A549 (cell line): ENCODE measurements around the gene INPP5F. TPM values are rescaled to one million over a fixed set of nuclear protein-coding genes. Genes with fewer than 3 reads are reported as not detected.

Experiments
- ATAC-seq, 2 experiments: fragments of 200-7000 bp in 1 of 2; fragments of >200 bp in 1 of 2; cut with Nextera tagmentation in 1 of 2; cut with Tn5 transposase in 1 of 2; 3 replicates each; pipeline versions ENCODE4 v1.8.0 to v1.9.1; 2018 to 2020; ENCODE audit warnings: mild to moderate bottlenecking in 1 of 2, moderate library complexity in 1 of 2
- CTCF ChIA-PET: fragments of 300-600 bp; sonication (Branson Sonifier 250); formaldehyde crosslinking; extraction: SDS; loops from one replicate; lab custom pipeline; 2021; ENCODE audit warnings: antibody characterized with exemption, inconsistent platforms; lab: Yijun Ruan, JAX
- POLR2A ChIA-PET: fragments of 350-600 bp; formaldehyde crosslinking; extraction: SDS; loops from one replicate; lab custom pipeline; 2021; ENCODE audit warnings: antibody characterized with exemption, inconsistent platforms; lab: Yijun Ruan, JAX
- DNase-seq, 2 experiments: peaks; one replicate each; pipeline versions ENCODE4 v3.0.0 to v3.0.0-alpha.2; 2011 to 2016; ENCODE audit warnings: low read depth in 1 of 2, low spot score in 1 of 2
- FAIRE-seq: peaks from 2 replicates; lab custom pipeline; 2011; peaks lifted over from hg19 to GRCh38; lab: Jason Lieb, UNC
- H3K27ac ChIP-seq, 2 experiments: fragments of >200 bp; sonication (Bioruptor Twin); formaldehyde crosslinking; 3 replicates each; pipeline ENCODE4 v1.5.1; 2016 to 2017
- H3K4me1 ChIP-seq: fragments of >200 bp; sonication (Bioruptor Twin); formaldehyde crosslinking; 3 replicates; pipeline ENCODE4 v1.6.1; 2016
- H3K4me2 ChIP-seq: fragments of >200 bp; sonication (Bioruptor Twin); formaldehyde crosslinking; 3 replicates; pipeline ENCODE4 v1.6.1; 2016
- H3K4me3 ChIP-seq: fragments of >200 bp; sonication (Bioruptor Twin); formaldehyde crosslinking; 3 replicates; pipeline ENCODE4 v1.5.1; 2016
- H3K9me3 ChIP-seq: fragments of >200 bp; sonication (Bioruptor Twin); formaldehyde crosslinking; 3 replicates; pipeline ENCODE4 v1.6.1; 2016
- CBX2 ChIP-seq: fragments of 200-600 bp; sonication (generic); IDR thresholded peaks from 2 replicates; pipeline ENCODE4 v1.6.1; 2016; ENCODE audit warnings: low read depth, mild to moderate bottlenecking, borderline replicate concordance
- CHD4 ChIP-seq: fragments of 200-600 bp; sonication (generic); IDR thresholded peaks from 2 replicates; pipeline ENCODE4 v1.6.1; 2016; ENCODE audit warnings: antibody characterized with exemption, mild to moderate bottlenecking, borderline replicate concordance
- ESRRA ChIP-seq: fragments of 150-350 bp; IDR thresholded peaks from 2 replicates; pipeline ENCODE4 v1.6.1; 2014; ENCODE audit warnings: mild to moderate bottlenecking, low read length, borderline replicate concordance
- FOSB ChIP-seq: fragments of 250-450 bp; sonication (Bioruptor Pico); IDR thresholded peaks from 2 replicates; pipeline ENCODE4 v1.5.0; 2020; ENCODE audit warnings: mild to moderate bottlenecking, moderate library complexity
- HES2 ChIP-seq: fragments of >200 bp; sonication (Bioruptor Twin); formaldehyde crosslinking; IDR thresholded peaks from 2 replicates; pipeline ENCODE4 v1.6.1; 2016
- HOXA7 ChIP-seq: fragments of 250-450 bp; sonication (Bioruptor Pico); IDR thresholded peaks from 2 replicates; pipeline ENCODE4 v1.5.0; 2020; ENCODE audit warnings: mild to moderate bottlenecking, moderate library complexity
- HOXB13 ChIP-seq: fragments of 250-450 bp; sonication (Bioruptor Pico); IDR thresholded peaks from 2 replicates; pipeline ENCODE4 v1.5.0; 2020; ENCODE audit warnings: low read depth, mild to moderate bottlenecking, moderate library complexity
- JUN ChIP-seq, 2 experiments: fragments of >200 bp; sonication (Bioruptor Twin); formaldehyde crosslinking; IDR thresholded peaks; 2 replicates in 1 of 2; 3 replicates in 1 of 2; pipeline ENCODE4 v1.6.1; 2016 to 2017
- KDM1A ChIP-seq: fragments of 200-600 bp; sonication (generic); IDR thresholded peaks from 2 replicates; pipeline ENCODE4 v1.6.1; 2016; ENCODE audit warnings: low read depth, mild to moderate bottlenecking
- MAFK ChIP-seq: fragments of 450-650 bp; IDR thresholded peaks from 2 replicates; pipeline ENCODE4 v1.6.1; 2014; ENCODE audit not compliant: partially characterized antibody
- MAX ChIP-seq: IDR thresholded peaks from 2 replicates; pipeline ENCODE4 v1.6.1; 2012
- MYC ChIP-seq: IDR thresholded peaks from 2 replicates; pipeline ENCODE4 v1.6.1; 2012; ENCODE audit warnings: mild to moderate bottlenecking, inconsistent platforms, low read length, improper control_type of control experiment, borderline replicate concordance
- NFE2L2 ChIP-seq: fragments of 150-350 bp; conservative IDR thresholded peaks from 2 replicates; pipeline ENCODE4 v1.6.1; 2014; ENCODE audit warnings: low read length
- NR3C1 ChIP-seq: fragments of >200 bp; sonication (Bioruptor Twin); formaldehyde crosslinking; IDR thresholded peaks from 3 replicates; pipeline ENCODE4 v1.6.1; 2017
- POLR2A ChIP-seq: IDR thresholded peaks from 2 replicates; pipeline ENCODE4 v1.6.1; 2012; ENCODE audit warnings: mild to moderate bottlenecking, low read length
- POLR2AphosphoS2 ChIP-seq: conservative IDR thresholded peaks from 2 replicates; pipeline ENCODE4 v1.6.1; 2012; ENCODE audit warnings: low read length, improper control_type of control experiment, inconsistent platforms
- RARB ChIP-seq: fragments of 250-450 bp; sonication (Bioruptor Pico); IDR thresholded peaks from 2 replicates; pipeline ENCODE4 v1.8.0; 2021; ENCODE audit warnings: mild to moderate bottlenecking, moderate library complexity
- SMC3 ChIP-seq: fragments of >200 bp; sonication (Bioruptor Twin); formaldehyde crosslinking; IDR thresholded peaks from 3 replicates; pipeline ENCODE4 v1.6.1; 2018; ENCODE audit warnings: inconsistent platforms
- TFCP2L1 ChIP-seq: fragments of 250-450 bp; sonication (Bioruptor Pico); IDR thresholded peaks from 2 replicates; pipeline ENCODE4 v1.5.0; 2021; ENCODE audit warnings: mild to moderate bottlenecking
- TP53 ChIP-seq: fragments of 250-450 bp; sonication (Bioruptor Pico); IDR thresholded peaks from 2 replicates; pipeline ENCODE4 v1.5.0; 2021; ENCODE audit warnings: mild to moderate bottlenecking, moderate library complexity
- ZFP36 ChIP-seq: fragments of 450-650 bp; IDR thresholded peaks from 2 replicates; pipeline ENCODE4 v1.6.1; 2014; ENCODE audit warnings: borderline replicate concordance; ENCODE audit not compliant: partially characterized antibody
- WGBS: methylation state at CpG from one replicate; pipeline ENCODE4 v1.1.6; 2017; ENCODE audit errors: missing lambda C conversion rate; 5-methylcytosine and 5-hydroxymethylcytosine counted together
- polyA plus RNA-seq, 4 experiments: library from polyadenylated mRNA; depleted of rRNA in 3 of 4; stranded (reverse); fragments of >200 nt; fragmentation: RNase III in 1 of 4; extraction: RNeasy Plus Mini Kit Qiagen cat#74134 plus additional on column Dnase treatment in 1 of 4; gene quantifications; 2 replicates in 3 of 4; 3 replicates in 1 of 4; pipeline ENCODE4 v1.2.3, GENCODE V29; 2011 to 2017
- TF ChIP-seq, protein P1 (sequence below): fragments of 150-350 bp; IDR thresholded peaks from 2 replicates; pipeline ENCODE4 v1.6.1; 2014; ENCODE audit warnings: low read depth, mild to moderate bottlenecking, low read length
- TF ChIP-seq, protein P2 (sequence below): fragments of 250-450 bp; sonication (Bioruptor Pico); IDR thresholded peaks from 2 replicates; pipeline ENCODE4 v1.5.0; 2020; ENCODE audit warnings: low read depth, mild to moderate bottlenecking, moderate library complexity
- TF ChIP-seq, protein P3 (sequence below): IDR thresholded peaks from 2 replicates; pipeline ENCODE4 v1.6.1; 2012
- TF ChIP-seq, protein P4 (sequence below): IDR thresholded peaks from 2 replicates; pipeline ENCODE4 v1.6.1; 2012; ENCODE audit warnings: low read depth, borderline replicate concordance

Gene INPP5F
- polyA plus RNA-seq, 2 of the 4 experiments (the other 2 are of a cell fraction): 5.6 to 7.7 TPM

- Histone ChIP-seq H3K4me3 (no peak overlapping the region), H3K4me2 (no peak overlapping the region), H3K9me3 (no peaks in the 10 kb centered on the region; the same call in 2 of the 3 replicates), H3K4me1 (no peaks in the 10 kb centered on the region), H3K27ac (no peak overlapping the region)
- FAIRE-seq: no peak
- ATAC-seq: no peak
- TF ChIP-seq, protein P1, sequence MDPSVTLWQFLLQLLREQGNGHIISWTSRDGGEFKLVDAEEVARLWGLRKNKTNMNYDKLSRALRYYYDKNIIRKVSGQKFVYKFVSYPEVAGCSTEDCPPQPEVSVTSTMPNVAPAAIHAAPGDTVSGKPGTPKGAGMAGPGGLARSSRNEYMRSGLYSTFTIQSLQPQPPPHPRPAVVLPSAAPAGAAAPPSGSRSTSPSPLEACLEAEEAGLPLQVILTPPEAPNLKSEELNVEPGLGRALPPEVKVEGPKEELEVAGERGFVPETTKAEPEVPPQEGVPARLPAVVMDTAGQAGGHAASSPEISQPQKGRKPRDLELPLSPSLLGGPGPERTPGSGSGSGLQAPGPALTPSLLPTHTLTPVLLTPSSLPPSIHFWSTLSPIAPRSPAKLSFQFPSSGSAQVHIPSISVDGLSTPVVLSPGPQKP: no peak
- TF ChIP-seq POLR2A (no peak), SMC3 (no peak), CBX2 (no peak), CHD4 (no peak), MAFK (no peak), HOXB13 (no peak)
- TF ChIP-seq, protein P2, sequence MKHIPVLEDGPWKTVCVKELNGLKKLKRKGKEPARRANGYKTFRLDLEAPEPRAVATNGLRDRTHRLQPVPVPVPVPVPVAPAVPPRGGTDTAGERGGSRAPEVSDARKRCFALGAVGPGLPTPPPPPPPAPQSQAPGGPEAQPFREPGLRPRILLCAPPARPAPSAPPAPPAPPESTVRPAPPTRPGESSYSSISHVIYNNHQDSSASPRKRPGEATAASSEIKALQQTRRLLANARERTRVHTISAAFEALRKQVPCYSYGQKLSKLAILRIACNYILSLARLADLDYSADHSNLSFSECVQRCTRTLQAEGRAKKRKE (CRISPR knock-in tag): no peak
- TF ChIP-seq, protein P3, sequence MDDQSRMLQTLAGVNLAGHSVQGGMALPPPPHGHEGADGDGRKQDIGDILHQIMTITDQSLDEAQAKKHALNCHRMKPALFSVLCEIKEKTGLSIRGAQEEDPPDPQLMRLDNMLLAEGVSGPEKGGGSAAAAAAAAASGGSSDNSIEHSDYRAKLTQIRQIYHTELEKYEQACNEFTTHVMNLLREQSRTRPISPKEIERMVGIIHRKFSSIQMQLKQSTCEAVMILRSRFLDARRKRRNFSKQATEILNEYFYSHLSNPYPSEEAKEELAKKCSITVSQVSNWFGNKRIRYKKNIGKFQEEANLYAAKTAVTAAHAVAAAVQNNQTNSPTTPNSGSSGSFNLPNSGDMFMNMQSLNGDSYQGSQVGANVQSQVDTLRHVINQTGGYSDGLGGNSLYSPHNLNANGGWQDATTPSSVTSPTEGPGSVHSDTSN: no peak
- TF ChIP-seq, protein P4, sequence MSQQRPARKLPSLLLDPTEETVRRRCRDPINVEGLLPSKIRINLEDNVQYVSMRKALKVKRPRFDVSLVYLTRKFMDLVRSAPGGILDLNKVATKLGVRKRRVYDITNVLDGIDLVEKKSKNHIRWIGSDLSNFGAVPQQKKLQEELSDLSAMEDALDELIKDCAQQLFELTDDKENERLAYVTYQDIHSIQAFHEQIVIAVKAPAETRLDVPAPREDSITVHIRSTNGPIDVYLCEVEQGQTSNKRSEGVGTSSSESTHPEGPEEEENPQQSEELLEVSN: no peak
- POLR2A ChIA-PET: no interaction called here
- CTCF ChIA-PET: interaction anchor here (1.3 to 3.8 kb wide), 4 partner anchors 32 to 167 kb away, joined by 3 to 11 read pairs (median 6); partner anchors contain the start of gene INPP5F
- DNase-seq: no peak
- WGBS: 61% methylated on average over 6 of the region's 6 CpGs
Observed at GRCh38 chr10:119693262-119693957, 32.4 kb upstream of the INPP5F start.

DNA sequence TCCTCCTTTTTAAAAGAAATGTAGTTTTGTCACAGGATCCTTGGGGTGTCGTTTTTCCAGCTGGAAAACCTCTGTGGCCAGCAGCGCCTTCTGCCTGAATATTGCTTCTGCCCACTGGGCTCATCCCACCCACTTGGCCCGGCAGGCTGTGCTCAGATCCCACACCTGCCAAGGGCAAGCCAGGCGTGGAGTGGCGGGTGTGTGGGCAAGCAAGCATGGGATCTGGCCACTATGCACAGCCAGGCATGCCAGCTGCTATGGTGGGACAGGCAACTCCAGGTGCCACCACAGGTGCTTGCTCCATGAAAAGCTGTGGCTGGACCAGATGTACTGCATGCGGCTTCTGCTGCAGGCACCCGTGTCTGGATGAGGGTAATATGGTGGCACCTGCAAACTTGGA, 31.2 kb upstream of the INPP5F start:
- Histone ChIP-seq H3K4me1 (no peaks in the 10 kb centered on the region), H3K27ac (no peak overlapping the region), H3K4me2 (no peak overlapping the region), H3K9me3 (no peaks in the 10 kb centered on the region; the same call in 2 of the 3 replicates), H3K4me3 (no peak overlapping the region)
- FAIRE-seq (no peak), DNase-seq (no peak), ATAC-seq (no peak)
- 54% methylated on average over 4 of the region's 7 CpGs for WGBS
- TF ChIP-seq TP53 (CRISPR knock-in tag) (no peak), POLR2AphosphoS2 (no peak), RARB (CRISPR knock-in tag) (no peak), JUN (IDR thresholded peaks at IDR 0.05) (no peak), FOSB (CRISPR knock-in tag) (no peak), NFE2L2 (no peak), NR3C1 (no peak), MAX (no peak), KDM1A (no peak), MAFK (no peak), ZFP36 (no peak), ESRRA (no peak), MYC (no peak), TFCP2L1 (no peak), POLR2A (no peak), CHD4 (no peak), HES2 (no peak), HOXA7 (CRISPR knock-in tag) (no peak)
- ChIA-PET CTCF (interaction anchor here (0.7 to 5.8 kb wide), 7 partner anchors 9 to 87 kb away, joined by 3 to 66 read pairs (median 4); partner anchors contain the start of gene INPP5F), POLR2A (no interaction called here)
